Esophagus squamous epithelium (tissue), 5 donors: ENCODE results near the gene DBI. TPM values are rescaled to one million over a fixed set of nuclear protein-coding genes. Genes with fewer than 3 reads are reported as not detected.

ENCODE experiments used
- DNase-seq: peaks from one replicate; lab custom pipeline; 2025; lab: John Stamatoyannopoulos, UW
- H3K27ac ChIP-seq, 4 donors: fragments of 200-600 bp; sonication (generic); one replicate each; pipeline ENCODE4 v1.5.1; 2016 to 2019; ENCODE audit warnings: mild to moderate bottlenecking in 1 of 4
- H3K27me3 ChIP-seq, 4 donors: fragments of 200-600 bp; sonication (generic); 1 replicate in 3 of 4; 2 replicates in 1 of 4; pipeline versions ENCODE4 v1.5.1 to v1.6.0; 2017 to 2021; ENCODE audit warnings: antibody characterized with exemption in 1 of 4
- H3K36me3 ChIP-seq, 3 donors: fragments of 200-600 bp; sonication (generic); one replicate each; pipeline ENCODE4 v1.5.1; 2016 to 2019
- H3K4me1 ChIP-seq, 3 donors: fragments of 200-600 bp; sonication (generic); one replicate each; pipeline ENCODE4 v1.5.1; 2017 to 2019
- H3K4me3 ChIP-seq, 4 donors: fragments of 200-600 bp; sonication (generic); 1 replicate in 3 of 4; 2 replicates in 1 of 4; pipeline ENCODE4 v1.5.1; 2016 to 2019; ENCODE audit warnings: mild to moderate bottlenecking in 2 of 4, moderate library complexity in 1 of 4
- H3K9me3 ChIP-seq, 3 donors: fragments of 200-600 bp; sonication (generic); one replicate each; pipeline ENCODE4 v1.5.1; 2016 to 2019
- CTCF ChIP-seq, 6 experiments: fragments of 450-650 bp in 4 of 6; fragments of 200-600 bp in 2 of 6; sonication (generic) in 2 of 6; IDR thresholded peaks; one replicate each; pipeline ENCODE4 v1.5.1; 2016 to 2019; ENCODE audit warnings: antibody characterized with exemption in 6 of 6, mild to moderate bottlenecking in 4 of 6, moderate library complexity in 4 of 6
- POLR2A ChIP-seq, 4 donors: fragments of 450-650 bp; IDR thresholded peaks; one replicate each; pipeline ENCODE4 v1.6.1; 2017; ENCODE audit warnings: antibody characterized with exemption in 4 of 4, mild to moderate bottlenecking in 4 of 4, moderate library complexity in 3 of 4
- WGBS, 2 donors: methylation state at CpG; one replicate each; pipeline ENCODE4 v1.1.5; 2018; 5-methylcytosine and 5-hydroxymethylcytosine counted together
- intact Hi-C: fragments of 100-400 bp; cut with DNase I; formaldehyde crosslinking; loops from one replicate; pipeline ENCODE4 v1.15.0; 2022
- total RNA-seq, 4 donors: library from RNA; depleted of rRNA; stranded (reverse); fragments of >200 nt; gene quantifications; one replicate each; pipeline ENCODE4 v1.1.0, GENCODE V29; 2016
- donor health status: DM: yes; HTN: yes; CAD: no.

Gene DBI
- total RNA-seq: 100 to 1,000 TPM; 389 to 692 (median 411) TPM

DNA sequence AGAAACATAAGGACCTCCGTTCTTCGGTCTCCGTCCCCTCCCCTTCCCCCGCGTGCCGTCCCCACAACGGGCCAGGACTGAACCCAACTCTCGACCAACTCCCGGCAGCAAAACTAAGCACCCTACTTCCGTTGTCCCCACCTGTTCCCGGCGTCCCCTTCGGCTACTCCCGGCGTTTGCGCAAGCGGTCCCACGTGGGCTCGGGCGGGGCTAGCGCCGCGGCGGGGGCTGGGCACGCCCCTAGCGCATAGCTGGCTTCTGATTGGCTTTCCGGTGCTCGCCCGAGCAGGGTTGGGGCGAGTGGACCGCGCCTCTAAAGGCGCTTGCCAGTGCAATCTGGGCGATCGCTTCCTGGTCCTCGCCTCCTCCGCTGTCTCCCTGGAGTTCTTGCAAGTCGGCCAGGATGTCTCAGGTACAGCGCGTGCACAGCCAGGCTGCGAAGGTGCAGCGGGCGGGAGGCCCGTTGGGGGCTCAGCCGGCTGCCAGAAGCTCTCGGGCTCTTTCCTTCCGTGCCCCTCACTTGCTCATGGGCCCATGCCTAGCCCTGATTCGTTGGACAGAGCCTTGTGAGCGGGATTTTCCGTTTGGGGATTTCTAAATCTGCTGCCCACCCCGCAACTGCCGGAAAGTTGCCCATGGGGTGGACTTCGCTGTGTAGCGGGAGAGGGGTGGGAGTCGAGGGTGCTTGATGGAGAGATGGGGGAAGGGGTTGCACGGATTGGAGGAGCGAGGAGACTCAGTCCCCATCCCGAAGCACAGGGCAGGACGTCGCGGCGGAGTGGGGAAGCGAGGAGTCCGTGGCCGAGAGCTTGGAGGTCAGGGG lies at the start of gene DBI, which contains the start of gene C2orf76:
TSS of gene DBI (plus strand) at position 329 of the 823 bp plus-strand sequence. CDS start at position 404, 75 bp downstream.
TSS of gene C2orf76 (minus strand) at position 186 of the 823 bp plus-strand sequence. CDS start 26,875 bp downstream, outside the sequence.
- TF ChIP-seq CTCF (IDR thresholded peaks at IDR 0.05): no peak
- TF ChIP-seq POLR2A (IDR thresholded peaks at IDR 0.05): peak in 3 of 4 donors; percentile 69 to 91 (median 71)
- Histone ChIP-seq H3K4me3 (peak within 1 kb of the TSS; percentile 68 to 82 (median 70)), H3K36me3 (peaks cover 19 to 38% (median 29%) of the 10 kb centered on the region in 3 donors), H3K9me3 (no peaks in the 10 kb centered on the region), H3K27ac (peak within 1 kb of the TSS; percentile 87 to 97 (median 92)), H3K4me1 (peaks cover 21 to 53% (median 23%) of the 10 kb centered on the region in 3 donors), H3K27me3 (no peaks in the 10 kb centered on the region)
- intact Hi-C loops: no loop called here
- WGBS, 2 donors: 1 to 3% methylated on average over 24 to 26 of the region's 65 CpGs
- peak; percentile 74 for DNase-seq

GRCh38 chr2:119317554-119317953 lies 49.2 kb upstream of the DBI start:
- Histone ChIP-seq H3K9me3 (no peaks in the 10 kb centered on the region), H3K36me3 (no peaks in the 10 kb centered on the region), H3K4me3 (no peak overlapping the region), H3K27ac (no peak overlapping the region), H3K4me1 (peaks cover 0 to 54% (median 0%) of the 10 kb centered on the region in 3 donors), H3K27me3 (no peaks in the 10 kb centered on the region)
- WGBS, 2 donors: 86 to 96% methylated on average over 1 of the region's 1 CpG
- intact Hi-C loops: no loop called here
- DNase-seq: no peak
- no peak for TF ChIP-seq POLR2A (IDR thresholded peaks at IDR 0.05)
- no peak for TF ChIP-seq CTCF (IDR thresholded peaks at IDR 0.05)

DNA sequence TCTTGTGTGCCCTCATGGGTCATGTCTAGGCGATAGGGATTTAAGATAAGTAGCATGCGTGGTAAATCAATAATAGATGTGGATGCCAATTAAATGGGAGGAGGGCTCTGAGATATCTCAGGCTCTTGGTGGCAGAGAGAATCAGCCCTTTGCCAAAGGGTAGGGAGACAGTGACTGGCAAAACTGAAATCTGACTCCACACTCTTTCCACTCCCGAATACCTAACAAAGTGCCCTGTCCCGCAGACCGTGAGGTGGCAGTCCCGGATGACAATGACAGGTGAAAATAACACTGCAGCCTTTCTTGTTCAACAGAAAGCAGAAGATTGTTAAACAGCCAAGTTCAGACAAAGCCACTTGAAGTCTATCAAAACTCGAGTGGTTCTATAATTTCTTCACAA lies 47.2 kb upstream of the DBI start:
- H3K4me3 ChIP-seq: no peak overlapping the region
- H3K36me3 ChIP-seq: no peaks in the 10 kb centered on the region
- H3K4me1 ChIP-seq: peaks cover 0 to 74% (median 8%) of the 10 kb centered on the region in 3 donors
- intact Hi-C loops: no loop called here
- 64 to 72% methylated on average over 7 of the region's 7 CpGs for WGBS, 2 donors
- H3K27me3 ChIP-seq: no peaks in the 10 kb centered on the region
- no peaks in the 10 kb centered on the region for H3K9me3 ChIP-seq
- TF ChIP-seq CTCF (IDR thresholded peaks at IDR 0.05): no peak
- no peak overlapping the region for H3K27ac ChIP-seq
- no peak for DNase-seq

DNA sequence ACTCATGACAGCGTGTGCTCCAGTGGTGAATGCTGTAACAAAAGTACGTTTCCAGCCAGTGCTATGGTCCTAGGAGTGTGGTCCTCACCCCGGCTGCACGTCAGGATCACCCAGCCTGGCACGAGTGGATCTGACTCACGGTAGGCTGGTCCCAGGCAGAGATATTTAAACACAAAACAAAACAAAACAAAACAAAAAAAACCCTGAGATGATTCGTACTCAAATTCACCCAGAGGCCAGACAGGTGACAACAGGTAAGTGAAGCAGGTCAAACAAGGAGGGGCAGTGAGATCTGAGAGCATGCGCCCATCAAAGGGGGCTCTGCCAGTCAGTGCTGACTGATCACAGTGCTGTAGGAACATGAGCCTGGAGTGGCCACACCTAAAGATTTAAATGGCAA lies 43.3 kb upstream of the DBI start:
- peaks cover 0 to 40% (median 8%) of the 10 kb centered on the region in 3 donors for H3K4me1 ChIP-seq
- H3K27ac ChIP-seq: peak overlapping the region; percentile 18 to 82 (median 74)
- WGBS, 2 donors: 37% methylated on average over 8 of the region's 8 CpGs
- H3K27me3 ChIP-seq: no peaks in the 10 kb centered on the region
- intact Hi-C loops: no loop called here
- DNase-seq: no peak
- no peaks in the 10 kb centered on the region for H3K36me3 ChIP-seq
- no peaks in the 10 kb centered on the region for H3K9me3 ChIP-seq
- TF ChIP-seq CTCF (IDR thresholded peaks at IDR 0.05) (no peak), POLR2A (IDR thresholded peaks at IDR 0.05) (no peak)
- H3K4me3 ChIP-seq: no peak overlapping the region

DNA sequence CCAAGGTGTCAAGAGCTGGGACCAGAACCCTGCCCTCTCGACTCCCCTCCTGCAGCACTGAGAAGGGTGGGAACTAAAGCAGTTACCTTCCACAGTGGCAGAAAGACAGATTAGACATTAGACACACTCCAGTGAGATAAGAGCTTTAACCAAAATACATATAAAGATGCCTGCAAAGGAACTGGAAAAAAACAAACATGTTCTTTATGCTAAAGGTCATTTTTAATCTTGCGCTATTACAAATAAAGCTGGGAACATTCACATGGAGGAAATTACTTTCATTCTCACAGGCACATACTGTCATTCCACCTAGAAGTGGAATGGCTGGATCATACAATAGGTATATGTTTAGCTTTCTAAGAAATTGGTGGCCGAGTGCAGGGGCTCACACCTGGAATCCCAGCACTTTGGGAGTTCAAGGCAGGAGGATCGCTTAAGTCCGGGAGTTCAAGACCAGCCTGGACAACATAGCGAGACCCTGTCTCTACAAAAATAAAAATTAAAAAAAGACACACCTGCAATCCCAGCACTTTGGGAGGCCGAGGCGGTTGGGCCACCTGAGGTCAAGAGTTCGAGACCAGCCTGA lies 42.0 kb upstream of the DBI start:
- Histone ChIP-seq H3K4me3 (no peak overlapping the region), H3K4me1 (peaks cover 0 to 26% (median 8%) of the 10 kb centered on the region in 3 donors), H3K9me3 (no peaks in the 10 kb centered on the region), H3K27ac (peak overlapping the region in 2 of 4 donors; percentile 77 to 82), H3K27me3 (no peaks in the 10 kb centered on the region), H3K36me3 (no peaks in the 10 kb centered on the region)
- WGBS, 2 donors: 85 to 92% methylated on average over 9 of the region's 9 CpGs
- no peak for DNase-seq
- intact Hi-C loops: no loop called here
- no peak for TF ChIP-seq POLR2A (IDR thresholded peaks at IDR 0.05)
- no peak for TF ChIP-seq CTCF (IDR thresholded peaks at IDR 0.05)
